Neutrophil (primary cell): ENCODE data around the gene C1orf122.

ENCODE experiments used
- H3K27ac ChIP-seq: fragments of 200-600 bp; sonication (generic); 2 replicates; pipeline ENCODE4 v1.5.1; 2016; ENCODE audit warnings: mild to moderate bottlenecking, moderate library complexity
- H3K27me3 ChIP-seq: fragments of 200-600 bp; sonication (generic); 2 replicates; pipeline ENCODE4 v1.6.0; 2016; ENCODE audit warnings: mild to moderate bottlenecking
- H3K36me3 ChIP-seq: fragments of 200-600 bp; sonication (generic); 2 replicates; pipeline ENCODE4 v1.5.1; 2017
- H3K4me1 ChIP-seq, 2 experiments: fragments of 200-600 bp in 1 of 2; sonication (generic) in 1 of 2; 1 replicate in 1 of 2; 2 replicates in 1 of 2; pipeline versions ENCODE4 v1.5.1 to v1.6.1; 2013 to 2016; ENCODE audit warnings: low read depth in 1 of 2, low read length in 1 of 2, mild to moderate bottlenecking in 1 of 2, moderate library complexity in 1 of 2; ENCODE audit not compliant: control insufficient read depth in 1 of 2, insufficient read depth in 1 of 2
- H3K4me3 ChIP-seq, 2 experiments: fragments of 200-600 bp in 1 of 2; sonication (generic) in 1 of 2; 1 replicate in 1 of 2; 2 replicates in 1 of 2; pipeline ENCODE4 v1.5.1; 2013 to 2016; ENCODE audit warnings: low read depth in 1 of 2, low read length in 1 of 2, mild to moderate bottlenecking in 1 of 2, moderate library complexity in 1 of 2
- H3K9me3 ChIP-seq: fragments of 200-600 bp; sonication (generic); 2 replicates; pipeline ENCODE4 v1.5.1; 2016
- TF ChIP-seq, protein P1 (sequence below): fragments of 200-600 bp; sonication (generic); IDR thresholded peaks from 2 replicates; pipeline ENCODE4 v1.5.1; 2016; ENCODE audit warnings: antibody characterized with exemption

Gene C1orf122

DNA sequence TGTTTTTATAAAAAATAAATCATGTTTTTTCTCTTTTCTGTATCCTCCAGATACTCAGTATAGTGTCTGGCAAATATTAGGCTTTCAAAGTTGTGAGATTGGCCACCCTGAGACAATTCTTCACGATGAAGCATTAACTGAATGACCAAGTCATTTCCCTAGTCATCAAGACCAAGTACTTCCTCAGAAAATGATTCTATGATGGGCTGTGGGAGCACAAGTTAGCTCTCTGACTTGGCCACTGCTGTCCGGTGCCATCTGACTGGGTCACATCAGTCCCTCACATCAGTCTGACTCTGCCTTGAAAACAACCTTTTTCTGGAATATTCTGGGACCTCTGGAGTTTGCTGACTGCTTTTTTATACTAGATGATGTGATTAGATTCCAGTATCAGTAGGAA is 13.9 kb downstream of the C1orf122 start:
- no peaks in the 10 kb centered on the region for H3K27me3 ChIP-seq
- H3K4me3 ChIP-seq = no peak overlapping the region
- TF ChIP-seq, protein P1, sequence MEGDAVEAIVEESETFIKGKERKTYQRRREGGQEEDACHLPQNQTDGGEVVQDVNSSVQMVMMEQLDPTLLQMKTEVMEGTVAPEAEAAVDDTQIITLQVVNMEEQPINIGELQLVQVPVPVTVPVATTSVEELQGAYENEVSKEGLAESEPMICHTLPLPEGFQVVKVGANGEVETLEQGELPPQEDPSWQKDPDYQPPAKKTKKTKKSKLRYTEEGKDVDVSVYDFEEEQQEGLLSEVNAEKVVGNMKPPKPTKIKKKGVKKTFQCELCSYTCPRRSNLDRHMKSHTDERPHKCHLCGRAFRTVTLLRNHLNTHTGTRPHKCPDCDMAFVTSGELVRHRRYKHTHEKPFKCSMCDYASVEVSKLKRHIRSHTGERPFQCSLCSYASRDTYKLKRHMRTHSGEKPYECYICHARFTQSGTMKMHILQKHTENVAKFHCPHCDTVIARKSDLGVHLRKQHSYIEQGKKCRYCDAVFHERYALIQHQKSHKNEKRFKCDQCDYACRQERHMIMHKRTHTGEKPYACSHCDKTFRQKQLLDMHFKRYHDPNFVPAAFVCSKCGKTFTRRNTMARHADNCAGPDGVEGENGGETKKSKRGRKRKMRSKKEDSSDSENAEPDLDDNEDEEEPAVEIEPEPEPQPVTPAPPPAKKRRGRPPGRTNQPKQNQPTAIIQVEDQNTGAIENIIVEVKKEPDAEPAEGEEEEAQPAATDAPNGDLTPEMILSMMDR = no peak
- H3K36me3 ChIP-seq = peaks cover 88% of the 10 kb centered on the region
- H3K27ac ChIP-seq = no peak overlapping the region
- H3K4me1 ChIP-seq = peaks cover 15 to 16% of the 10 kb centered on the region in 2 experiments
- no peaks in the 10 kb centered on the region for H3K9me3 ChIP-seq

DNA sequence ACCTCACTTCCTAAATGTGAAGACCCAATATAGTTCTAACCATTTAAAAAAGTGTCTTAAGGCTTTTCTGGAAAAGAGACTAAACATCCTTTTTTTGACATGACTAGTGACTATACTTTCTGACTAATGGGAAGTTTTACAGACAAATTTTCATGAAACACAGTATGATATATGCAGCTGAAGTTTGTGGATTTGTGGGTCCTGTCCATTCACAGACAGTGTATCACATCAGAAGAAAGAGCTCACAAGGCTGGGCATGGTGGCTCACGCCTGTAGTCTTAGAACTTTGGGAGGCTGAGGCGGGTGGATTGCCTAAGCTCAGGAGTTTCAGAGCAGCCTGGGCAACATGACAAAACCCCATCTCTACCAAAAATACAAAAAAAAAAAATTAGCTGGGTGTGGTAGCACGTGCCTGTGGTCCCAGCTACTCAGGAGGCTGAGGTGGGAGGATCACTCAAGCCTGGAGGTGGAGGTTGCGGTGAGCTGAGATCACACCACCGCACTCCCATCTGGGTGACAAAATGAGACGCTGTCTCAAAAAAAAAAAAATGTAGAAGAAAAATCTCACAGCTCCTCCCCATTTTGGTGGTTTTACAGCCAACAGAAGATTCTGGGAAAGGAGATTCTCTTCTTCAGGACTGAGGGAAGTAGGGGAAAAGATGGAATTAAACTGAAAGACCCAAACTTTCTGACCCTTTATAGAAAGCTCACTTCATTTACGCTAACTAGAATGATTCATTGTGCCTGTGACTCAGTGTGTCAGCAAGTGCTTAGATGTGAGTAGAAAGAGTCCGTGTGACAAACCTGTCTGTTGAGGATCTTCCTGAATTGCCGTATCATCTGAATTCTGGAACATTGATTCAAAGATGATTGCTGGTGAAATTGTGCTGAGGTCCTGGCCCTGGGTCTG is 15.6 kb downstream of the C1orf122 start:
- peaks cover 88% of the 10 kb centered on the region for H3K36me3 ChIP-seq
- H3K27me3 ChIP-seq = no peaks in the 10 kb centered on the region
- TF ChIP-seq, protein P1 = no peak
- no peak overlapping the region for H3K4me3 ChIP-seq
- H3K9me3 ChIP-seq = no peaks in the 10 kb centered on the region
- peaks cover 15 to 16% of the 10 kb centered on the region in 2 experiments for H3K4me1 ChIP-seq
- H3K27ac ChIP-seq = peak overlapping the region; percentile 83

DNA sequence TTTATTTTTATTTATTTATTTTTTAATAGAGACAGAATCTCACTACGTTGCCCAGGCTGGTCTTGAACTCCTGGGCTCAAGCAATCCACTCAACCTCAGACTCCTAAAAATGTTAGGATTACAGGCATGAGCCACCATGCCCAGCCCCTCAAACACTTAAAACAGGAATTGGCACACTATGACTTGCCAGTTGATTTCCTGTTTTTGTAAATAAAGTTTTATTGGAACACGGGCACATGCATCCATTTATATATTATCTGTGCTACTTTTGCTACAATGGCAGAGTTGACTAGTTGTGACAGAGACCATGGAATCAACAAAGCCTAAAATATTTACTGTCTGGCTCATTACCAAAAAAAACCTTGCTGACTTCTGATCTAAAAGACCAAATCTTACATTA is 16.4 kb downstream of the C1orf122 start:
- Histone ChIP-seq H3K4me1 (peaks cover 15 to 16% of the 10 kb centered on the region in 2 experiments), H3K27me3 (no peaks in the 10 kb centered on the region), H3K27ac (peak overlapping the region; percentile 83), H3K36me3 (peaks cover 88% of the 10 kb centered on the region), H3K9me3 (no peaks in the 10 kb centered on the region), H3K4me3 (no peak overlapping the region)
- TF ChIP-seq, protein P1 = no peak

DNA sequence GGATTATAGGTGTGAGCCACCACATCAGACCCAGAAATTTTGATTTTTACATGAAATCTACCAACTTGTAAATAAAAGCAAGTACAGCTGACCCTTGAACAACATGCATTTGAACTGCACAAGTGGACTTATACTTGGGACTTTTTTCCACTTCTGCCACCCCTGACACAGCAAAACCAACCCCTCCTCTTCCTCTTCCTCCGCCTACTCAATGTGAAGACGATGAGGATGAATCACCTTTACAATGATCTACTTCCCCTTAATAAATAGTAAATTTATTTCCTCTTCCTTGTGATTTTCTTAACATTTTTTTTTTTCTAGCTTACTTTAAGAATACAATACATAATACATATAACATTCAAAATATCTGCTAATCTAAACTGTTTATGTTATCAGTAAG is 17.9 kb downstream of the C1orf122 start:
- H3K36me3 ChIP-seq = peaks cover 90% of the 10 kb centered on the region
- H3K27ac ChIP-seq = peak overlapping the region; percentile 83
- no peaks in the 10 kb centered on the region for H3K27me3 ChIP-seq
- no peaks in the 10 kb centered on the region for H3K9me3 ChIP-seq
- H3K4me1 ChIP-seq = peaks cover 15 to 16% of the 10 kb centered on the region in 2 experiments
- peak overlapping the region in 1 of 2 experiments; percentile 13 for H3K4me3 ChIP-seq
- TF ChIP-seq, protein P1 = no peak

DNA sequence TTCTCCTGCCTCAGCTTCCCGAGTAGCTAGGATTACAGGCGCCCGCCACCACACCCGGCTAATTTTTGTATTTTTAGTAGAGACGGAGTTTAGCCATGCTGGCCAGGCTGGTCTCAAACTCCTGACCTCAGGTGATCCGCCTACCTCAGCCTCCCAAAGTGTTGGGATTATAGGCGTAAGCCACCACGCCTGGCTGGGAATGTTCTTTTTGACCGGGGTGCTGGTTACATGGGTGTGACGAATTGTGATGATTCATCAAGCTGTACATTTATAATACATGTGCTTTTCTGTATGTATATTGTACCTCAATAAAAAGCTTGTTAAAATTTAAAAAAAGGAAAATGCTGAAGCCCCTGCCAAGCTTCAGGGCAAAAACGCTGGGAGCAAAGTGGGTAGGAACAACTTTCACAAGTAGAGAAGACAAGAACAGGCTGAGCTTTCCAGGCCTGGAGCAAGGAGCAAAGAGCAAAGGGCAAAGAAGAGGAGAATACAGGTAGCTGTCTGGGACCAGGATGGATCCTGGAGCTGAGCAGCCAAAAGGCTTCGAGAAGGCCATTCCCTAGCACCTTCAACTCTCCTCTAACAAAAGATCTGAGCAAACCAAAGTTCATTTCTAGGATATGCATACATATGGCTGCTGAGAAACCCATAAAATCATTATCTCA is 21.0 kb downstream of the C1orf122 start:
- H3K4me3 ChIP-seq = no peak overlapping the region
- no peak overlapping the region for H3K27ac ChIP-seq
- H3K36me3 ChIP-seq = peaks cover 90% of the 10 kb centered on the region

More for the DNA sequence above, 21.0 kb downstream of the C1orf122 start:
- Histone ChIP-seq H3K4me1 (peaks cover 15 to 16% of the 10 kb centered on the region in 2 experiments), H3K9me3 (no peaks in the 10 kb centered on the region), H3K27me3 (no peaks in the 10 kb centered on the region)
- TF ChIP-seq, protein P1 = no peak
